ENCODE measurements around the gene THSD8.
"Not testable (repeated sequence)": the region's sequence is repeated elsewhere in the genome, so short reads cannot be mapped to it uniquely, and the experiment has no call there.

THSD8 gene

GRCh38 chr19:12792051-12792852, 9.6 kb upstream of the THSD8 start:
- peak; percentile 58 to 59 for DNase-seq

GRCh38 chr19:12792853-12793289, 9.0 kb upstream of the THSD8 start:
- DNase-seq, result no peak

- peak; percentile 73 to 82 for DNase-seq
Measured at GRCh38 chr19:12793290-12794195, 8.3 kb upstream of the THSD8 start.

- DNase-seq, result no peak
Measured at GRCh38 chr19:12794196-12794941, 7.5 kb upstream of the THSD8 start.

GRCh38 chr19:12794971-12795381, 6.9 kb upstream of the THSD8 start:
- DNase-seq, result no peak

- peak; percentile 86 to 89 for DNase-seq
Measured at GRCh38 chr19:12796146-12797071, 5.5 kb upstream of the THSD8 start.

- no peak for DNase-seq
Measured at GRCh38 chr19:12797141-12797587, 4.7 kb upstream of the THSD8 start.

- DNase-seq, result not testable (repeated sequence)
Measured at GRCh38 chr19:12797607-12798006, 4.3 kb upstream of the THSD8 start.

GRCh38 chr19:12799742-12800465, 2.0 kb upstream of the THSD8 start:
- DNase-seq, result no peak

- no peak for DNase-seq
Measured at GRCh38 chr19:12800466-12800770, 1.5 kb upstream of the THSD8 start.

- DNase-seq, result no peak
Measured at GRCh38 chr19:12800923-12801465, 875 bp upstream of the THSD8 start.

GRCh38 chr19:12802267-12803106, 618 bp downstream of the THSD8 start:
- peak in 1 of 2 experiments; percentile 42 for DNase-seq

GRCh38 chr19:12804051-12804450, 2.2 kb downstream of the THSD8 start:
- DNase-seq, result no peak

GRCh38 chr19:12806242-12807081, 4.6 kb downstream of the THSD8 start, which contains the start of gene RNASEH2A:
RNASEH2A (plus strand) TSS chr19:12806584; CDS start chr19:12806674, 90 bp downstream.
- DNase-seq, result peak; percentile 75 to 87

- no peak for DNase-seq
Measured at GRCh38 chr19:12815088-12815487, 13.2 kb downstream of the THSD8 start.

- DNase-seq, result not testable (repeated sequence)
Measured at GRCh38 chr19:12817188-12817587, 15.3 kb downstream of the THSD8 start.

- DNase-seq, result not testable (repeated sequence)
Measured at GRCh38 chr19:12817810-12818209, 15.9 kb downstream of the THSD8 start.

- no peak for DNase-seq
Measured at GRCh38 chr19:12821761-12822160, 19.9 kb downstream of the THSD8 start.
